GM18858 (cell line): ENCODE results near the gene UACA.
"Not testable (repeated sequence)": the region's sequence is repeated elsewhere in the genome, so short reads cannot be mapped to it uniquely, and the experiment has no call there.

Experiments used
- ATAC-seq: cut with Tn5 transposase; IDR thresholded peaks from one replicate; pipeline ENCODE4 v1.9.1; 2021; ENCODE audit not compliant: unreplicated experiment

Gene UACA

DNA sequence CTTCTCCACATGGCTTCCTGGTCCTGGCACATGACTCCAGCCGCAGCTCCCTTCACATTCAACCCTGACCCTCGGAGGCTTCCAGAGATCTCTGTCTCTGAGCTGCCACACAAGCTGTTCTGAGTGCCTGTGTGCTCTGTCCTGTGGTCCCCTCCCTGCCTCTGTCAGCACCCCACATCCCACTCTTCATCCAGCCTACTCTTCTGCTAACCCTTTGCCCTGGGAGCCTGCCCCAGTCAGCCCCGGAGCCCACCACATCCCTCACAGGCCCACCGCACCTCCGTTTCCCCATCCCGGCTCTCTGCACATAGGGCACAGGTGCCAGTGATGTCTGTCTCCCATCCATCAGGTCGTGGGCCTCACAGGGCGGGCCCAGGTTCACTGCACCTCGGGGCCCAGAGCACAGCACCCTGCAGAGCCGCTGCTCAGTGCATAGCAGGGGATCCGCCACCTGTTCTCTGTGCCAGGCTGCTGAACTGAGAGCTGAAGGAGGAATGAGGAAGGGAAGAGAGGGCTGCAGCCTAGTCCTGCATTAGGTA lies 133.6 kb downstream of the UACA start:
- ATAC-seq = no peak

DNA sequence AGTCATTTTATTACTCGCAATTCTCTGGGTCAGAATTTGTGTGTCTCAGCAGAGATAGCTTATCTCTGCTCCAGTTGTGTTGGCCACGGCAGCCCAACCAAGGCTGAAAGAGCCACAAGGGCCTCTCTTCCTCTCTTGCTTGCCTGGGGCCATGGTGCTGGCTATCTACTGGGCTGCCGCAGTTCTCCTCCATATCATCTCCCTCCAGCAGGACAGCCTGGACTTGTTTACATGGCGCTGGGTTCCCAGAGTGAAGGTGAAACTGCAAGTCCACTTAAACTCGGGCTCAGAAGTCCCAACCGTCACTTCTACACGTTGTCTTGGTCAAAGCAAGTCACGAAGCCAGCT lies 134.8 kb downstream of the UACA start:
- ATAC-seq = no peak

DNA sequence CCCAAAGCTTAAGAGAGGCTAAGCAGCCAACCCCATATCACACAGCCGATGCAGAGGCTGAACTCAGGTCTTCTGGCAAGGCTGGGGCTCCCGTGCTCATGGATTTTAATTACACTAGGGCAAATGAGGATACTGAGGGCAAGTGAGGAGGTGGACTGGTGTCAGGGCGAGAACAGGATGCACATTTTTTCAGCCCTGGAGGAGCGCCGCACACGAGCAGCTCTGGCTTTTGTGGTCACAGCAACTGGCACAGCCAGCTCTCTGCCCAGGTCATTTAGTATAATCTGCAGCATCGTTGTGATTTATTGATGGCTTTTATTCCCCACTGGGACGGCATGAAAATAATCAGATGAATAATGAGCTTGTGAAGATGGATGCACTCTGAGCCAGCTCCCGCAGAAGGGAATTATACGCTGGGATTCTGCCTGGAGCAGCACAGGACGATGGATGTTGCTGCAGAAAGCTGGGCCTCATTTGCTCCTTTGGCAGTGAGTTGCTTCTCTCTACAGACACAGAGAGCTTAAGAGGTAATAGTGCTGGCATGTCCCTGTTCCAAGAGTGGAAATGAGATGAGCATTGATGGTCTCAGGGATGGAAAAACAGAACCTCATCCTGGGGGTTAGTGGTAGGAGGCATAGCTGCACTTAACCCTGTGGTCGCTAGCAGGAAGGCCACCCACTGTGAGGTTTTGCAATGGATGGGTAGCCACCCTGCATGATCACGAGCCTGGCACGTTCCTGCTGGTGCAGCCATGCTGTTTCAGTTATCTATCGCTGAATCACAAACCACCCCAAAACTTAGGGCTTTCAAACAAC lies 135.4 kb downstream of the UACA start:
- no peak for ATAC-seq

DNA sequence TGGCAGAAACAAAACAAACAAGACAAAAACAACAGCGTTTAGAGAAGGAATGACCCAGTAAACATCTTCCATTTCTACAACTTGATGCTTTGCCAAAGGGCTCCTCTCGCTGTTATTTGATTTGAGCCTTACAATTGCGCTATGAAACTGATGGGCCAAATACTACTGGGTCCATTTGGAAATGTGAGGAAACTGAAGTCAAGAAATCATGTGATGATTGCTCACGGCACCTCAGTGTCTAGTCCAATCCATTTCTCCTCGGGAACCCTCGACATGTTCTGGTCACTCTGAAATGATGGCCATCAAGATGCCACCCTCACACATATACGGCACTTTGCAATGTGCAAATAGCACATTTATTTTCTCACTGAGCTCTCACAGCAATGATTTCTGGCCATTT lies 136.0 kb downstream of the UACA start:
- ATAC-seq = no peak

DNA sequence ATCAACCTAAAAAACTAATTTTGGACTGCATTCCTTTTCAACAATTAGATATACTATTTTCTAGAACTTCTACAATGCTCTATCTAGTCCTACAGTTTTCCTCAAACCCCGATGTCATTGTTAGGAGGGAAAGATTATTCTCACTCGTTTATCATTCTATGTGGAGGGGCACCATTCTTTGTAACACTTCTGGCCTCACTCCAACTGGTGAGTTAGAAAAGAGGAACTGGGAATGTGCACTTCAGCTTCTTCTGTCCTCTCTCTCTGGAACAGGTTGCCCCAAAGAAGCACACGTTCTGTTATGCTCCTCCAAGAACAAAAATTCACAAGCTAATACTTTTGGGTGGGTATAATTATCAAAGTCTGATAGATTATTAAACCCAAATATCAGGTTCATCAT lies 137.9 kb downstream of the UACA start:
- no peak for ATAC-seq

DNA sequence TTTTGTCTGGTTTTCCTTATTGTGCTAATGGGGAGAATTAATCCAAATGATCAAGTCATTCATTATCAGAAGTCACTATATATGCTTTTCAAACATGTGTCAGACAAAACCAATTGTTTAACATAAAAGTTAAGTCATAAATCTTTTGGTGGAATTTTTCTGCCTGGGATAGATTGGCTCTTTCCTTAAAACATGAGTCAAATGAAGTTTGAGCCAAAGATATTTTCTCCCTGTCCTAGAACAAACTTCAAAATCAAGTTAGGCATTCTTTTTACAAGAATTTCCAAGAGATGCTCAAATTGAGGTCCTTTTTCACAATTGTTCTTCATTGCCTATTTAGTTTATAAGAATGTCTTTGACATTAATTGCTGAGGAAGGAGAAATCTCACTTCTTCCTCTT lies 138.3 kb downstream of the UACA start:
- ATAC-seq = no peak

DNA sequence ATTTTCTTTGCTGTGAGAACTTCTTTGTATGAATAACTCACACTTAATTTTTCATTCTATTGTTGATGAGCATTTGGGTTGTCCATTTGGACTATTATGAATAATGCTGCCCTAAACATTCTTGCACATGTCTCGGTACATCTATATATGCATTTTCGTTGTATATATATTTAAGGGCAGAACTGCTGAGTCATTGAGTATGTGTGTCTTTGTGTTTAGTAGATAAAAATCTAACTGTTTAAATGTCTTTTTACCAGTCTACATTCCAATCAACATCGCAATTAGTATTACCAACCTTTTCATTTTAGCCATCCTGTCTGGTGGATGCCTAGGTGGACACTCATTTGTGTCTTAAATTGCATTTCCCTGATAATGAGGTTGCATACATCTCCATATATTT lies 144.4 kb downstream of the UACA start:
- no peak for ATAC-seq

DNA sequence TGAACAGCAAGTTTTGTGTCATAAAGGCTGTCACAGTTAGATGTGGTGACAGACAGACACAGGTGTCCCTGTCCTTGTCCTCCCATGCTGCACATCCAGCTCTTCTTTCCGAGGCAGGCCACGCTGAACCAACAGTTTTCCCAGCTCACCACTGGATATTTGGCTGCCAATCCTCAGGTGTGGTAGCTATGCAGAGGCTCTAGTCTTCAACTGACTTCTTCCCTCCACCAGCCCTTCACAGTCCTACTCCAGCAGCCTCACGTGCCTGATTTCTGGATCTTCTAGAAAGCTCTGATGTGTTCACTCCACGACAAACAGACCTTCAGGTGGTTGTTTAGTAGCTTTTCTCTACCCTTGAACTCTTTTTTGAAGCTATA lies 145.5 kb downstream of the UACA start:
- ATAC-seq = no peak

DNA sequence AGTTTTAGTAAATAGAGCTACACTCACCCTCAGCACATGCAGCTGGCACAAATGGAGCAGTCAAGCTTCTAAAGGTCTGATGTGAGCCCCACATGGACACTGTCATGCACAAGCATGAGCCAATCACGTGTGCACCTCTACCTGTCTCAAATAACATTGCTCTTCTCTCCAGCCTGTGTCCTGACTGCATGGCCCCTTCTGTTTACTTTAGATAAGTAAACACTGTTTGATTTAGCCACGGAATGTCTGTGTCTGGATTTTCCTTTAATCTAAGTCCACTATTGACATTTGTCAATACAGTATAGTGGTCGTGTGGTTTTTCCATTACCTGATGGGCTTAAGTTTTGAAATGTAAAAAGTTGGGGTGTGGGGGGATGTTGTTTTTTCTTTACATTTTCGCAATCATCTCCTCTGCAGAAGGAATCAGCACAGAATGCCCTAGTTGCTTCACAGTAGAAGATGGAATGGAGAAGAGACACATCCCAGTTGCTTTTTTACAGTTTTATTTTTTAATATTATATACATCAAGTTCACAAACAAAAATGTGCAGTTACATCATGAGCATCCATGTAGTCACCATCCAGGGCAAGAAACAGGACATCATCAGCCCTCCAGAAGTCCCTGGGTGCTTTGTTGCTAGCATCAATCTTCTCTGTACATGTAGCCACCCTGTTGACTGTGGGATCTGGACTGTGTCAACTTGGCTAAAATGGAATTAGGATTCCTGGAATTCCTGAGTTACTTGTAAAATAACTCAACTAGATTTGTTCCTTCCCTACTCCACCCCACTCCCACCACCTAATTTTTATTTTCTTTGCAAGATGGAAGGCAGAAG lies 146.1 kb downstream of the UACA start:
- ATAC-seq = no peak

DNA sequence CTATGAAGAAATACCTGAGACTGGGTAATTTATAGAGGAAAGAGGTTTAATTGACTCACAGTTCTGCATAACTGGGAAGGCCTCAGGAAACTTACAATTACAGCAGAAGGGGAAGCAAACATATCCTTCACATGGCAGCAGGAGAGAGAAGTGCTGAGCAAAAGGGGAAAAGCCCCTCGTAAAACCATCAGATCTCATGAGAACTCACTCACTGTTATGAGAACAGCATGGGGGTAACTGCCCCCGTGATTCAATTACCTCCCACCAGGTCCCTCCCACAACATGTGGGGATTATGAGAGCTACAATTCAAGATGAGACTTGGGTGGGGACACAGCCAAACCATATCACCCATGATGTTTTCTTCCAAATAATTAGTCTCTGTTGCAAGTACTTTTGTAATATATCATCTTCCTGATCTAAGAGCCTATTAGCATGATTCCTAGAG lies 147.0 kb downstream of the UACA start:
- not testable (repeated sequence) for ATAC-seq

DNA sequence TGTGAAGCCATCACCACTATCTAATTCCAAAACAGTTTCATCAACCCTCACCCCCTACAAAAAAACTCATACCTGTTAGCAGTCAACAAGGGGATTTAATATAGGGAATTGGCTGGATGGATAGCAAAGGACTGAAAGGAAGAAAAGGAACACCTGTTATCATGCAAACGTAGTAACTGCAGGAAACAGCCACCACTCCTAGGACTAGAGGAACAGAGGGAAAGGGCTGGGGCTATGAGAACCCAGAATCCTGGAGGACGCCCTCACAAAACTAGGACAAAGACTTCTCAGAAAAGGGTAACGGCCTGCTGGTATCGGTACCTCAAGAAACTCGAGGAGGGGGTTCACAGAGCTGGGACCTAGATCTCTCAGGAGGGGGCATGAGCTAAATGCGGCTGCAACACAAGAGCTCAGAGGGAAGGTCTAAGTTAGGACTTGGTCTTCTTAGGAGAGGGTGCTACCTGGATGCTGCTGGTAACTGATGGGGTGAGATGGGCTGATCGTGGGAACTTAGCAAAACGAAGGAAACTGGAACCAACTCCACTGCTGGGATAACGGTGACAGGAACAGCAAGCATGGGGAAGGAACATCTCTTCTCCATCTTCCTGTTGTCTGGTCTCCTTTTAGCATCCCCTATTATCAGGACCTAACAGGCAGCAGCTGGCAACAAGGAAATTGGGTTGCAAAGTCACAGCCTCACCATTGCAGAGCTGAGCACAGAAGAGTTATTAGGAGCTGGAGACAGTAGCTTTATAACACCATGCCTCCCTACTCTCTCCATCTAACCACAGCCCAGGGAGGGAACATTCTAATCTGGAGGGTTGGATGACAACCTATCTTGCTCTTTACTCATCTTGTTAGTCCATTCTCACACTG lies 147.7 kb downstream of the UACA start:
- ATAC-seq = no peak

DNA sequence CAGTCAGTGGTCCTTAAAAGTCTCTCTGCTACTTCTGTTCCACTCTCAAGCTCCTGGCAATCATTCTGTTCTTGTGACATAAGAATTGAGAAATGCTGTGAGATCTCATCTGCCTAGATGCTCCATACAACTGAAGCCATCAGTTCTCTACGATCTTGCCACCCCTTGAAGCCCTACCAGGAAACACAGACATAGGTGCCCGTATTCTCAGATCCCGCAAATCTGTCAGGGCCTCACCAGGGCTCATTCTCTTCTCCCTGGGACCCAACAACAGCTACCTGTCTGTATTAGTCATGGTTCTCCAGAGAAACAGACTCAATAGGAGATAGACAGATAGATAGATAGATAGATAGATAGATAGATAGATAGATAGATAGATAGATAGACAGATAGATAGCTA lies 149.1 kb downstream of the UACA start:
- no peak for ATAC-seq

DNA sequence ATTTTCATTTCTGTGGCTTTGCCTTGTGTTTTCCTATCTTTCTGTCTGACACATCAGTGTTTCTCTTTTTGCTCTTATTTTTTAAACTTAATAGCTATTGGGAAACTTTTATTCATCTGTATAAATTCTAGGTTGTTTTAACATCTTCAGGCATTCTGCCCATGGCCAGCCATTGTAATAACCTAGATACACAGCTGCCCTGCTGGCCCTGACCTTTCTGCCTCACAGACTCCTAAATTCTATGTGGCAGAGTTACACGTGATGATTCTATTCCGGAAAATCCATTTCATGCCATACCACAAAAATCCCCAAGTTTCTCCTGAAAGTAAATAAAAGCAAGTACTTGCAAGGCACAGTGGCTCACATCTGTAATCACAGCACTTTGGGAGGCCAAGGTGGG lies 150.1 kb downstream of the UACA start:
- ATAC-seq = no peak

DNA sequence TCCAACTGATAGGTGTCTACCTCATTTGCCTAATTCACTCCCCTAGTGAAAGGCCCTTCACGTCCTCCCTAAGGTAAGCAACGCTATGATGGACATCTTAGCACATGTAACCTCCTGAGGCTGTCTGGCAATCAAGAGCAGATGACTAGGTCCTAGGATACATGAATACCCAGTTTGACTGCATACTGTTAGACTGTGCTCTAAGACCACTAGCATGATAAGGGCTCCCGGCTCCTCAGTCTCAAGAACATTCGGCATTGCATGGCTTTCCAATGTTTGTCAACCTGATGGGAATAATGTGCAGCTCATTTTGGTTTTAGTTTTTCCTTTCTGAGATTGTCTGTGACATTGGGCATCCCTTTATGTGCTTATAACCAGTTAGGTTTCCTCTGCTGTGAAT lies 152.1 kb downstream of the UACA start:
- ATAC-seq = no peak

DNA sequence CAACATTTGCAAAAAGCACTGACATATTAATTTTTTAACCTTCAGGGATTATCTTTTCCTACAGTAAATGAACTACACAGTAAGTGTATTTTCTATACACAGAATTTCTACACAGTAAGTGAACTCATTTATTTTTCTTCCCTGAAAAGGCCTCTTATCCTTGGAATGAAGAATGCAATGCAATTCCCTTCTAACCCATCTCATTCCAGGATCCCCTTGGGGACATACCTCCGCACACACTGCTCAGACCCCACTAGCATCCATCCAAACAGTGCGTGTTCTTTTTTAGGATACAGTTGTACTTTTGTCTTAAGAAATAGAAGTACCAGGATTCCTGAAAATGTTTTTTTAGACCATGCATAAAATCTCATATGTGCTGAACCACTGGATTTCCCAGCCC lies 152.8 kb downstream of the UACA start:
- ATAC-seq = no peak

DNA sequence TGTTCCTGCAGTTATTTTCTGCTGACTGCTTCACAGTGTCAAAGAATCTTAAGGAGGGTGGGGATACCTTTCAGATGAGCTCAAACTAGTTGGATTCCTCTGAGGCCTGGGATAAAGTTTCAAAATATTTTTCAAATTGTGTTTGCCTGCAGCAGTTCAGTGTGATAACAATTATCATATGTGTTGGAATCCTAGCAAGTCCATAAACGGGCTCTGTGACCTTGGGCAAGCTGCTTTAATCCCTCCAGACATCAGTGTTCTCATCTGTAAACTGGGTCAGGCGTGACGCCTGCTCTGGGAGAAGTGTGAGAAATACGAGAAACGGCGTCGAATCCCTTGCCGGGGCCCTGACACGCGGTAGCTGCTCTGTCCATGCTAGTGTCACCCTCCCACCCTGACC lies 153.5 kb downstream of the UACA start:
- ATAC-seq = no peak

DNA sequence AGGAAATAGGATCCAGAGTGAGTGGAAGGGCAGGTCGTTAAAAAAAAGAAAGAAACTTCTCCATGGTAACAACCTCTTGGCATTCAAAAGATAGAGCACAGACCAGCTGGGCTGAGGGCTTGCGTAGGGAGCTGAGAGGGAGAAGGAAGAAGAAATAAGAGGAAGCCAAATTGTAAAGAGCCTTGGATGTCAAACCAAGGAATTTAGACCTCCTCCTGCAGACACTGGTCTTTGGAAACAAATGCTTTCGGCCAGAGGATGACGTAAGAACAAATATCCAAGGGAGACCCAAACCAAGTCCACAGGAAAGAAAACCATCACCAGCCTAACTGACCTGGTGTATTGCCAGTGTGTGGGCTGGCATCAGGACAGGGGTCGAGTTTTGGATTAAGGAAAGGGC lies 155.2 kb downstream of the UACA start:
- no peak for ATAC-seq

DNA sequence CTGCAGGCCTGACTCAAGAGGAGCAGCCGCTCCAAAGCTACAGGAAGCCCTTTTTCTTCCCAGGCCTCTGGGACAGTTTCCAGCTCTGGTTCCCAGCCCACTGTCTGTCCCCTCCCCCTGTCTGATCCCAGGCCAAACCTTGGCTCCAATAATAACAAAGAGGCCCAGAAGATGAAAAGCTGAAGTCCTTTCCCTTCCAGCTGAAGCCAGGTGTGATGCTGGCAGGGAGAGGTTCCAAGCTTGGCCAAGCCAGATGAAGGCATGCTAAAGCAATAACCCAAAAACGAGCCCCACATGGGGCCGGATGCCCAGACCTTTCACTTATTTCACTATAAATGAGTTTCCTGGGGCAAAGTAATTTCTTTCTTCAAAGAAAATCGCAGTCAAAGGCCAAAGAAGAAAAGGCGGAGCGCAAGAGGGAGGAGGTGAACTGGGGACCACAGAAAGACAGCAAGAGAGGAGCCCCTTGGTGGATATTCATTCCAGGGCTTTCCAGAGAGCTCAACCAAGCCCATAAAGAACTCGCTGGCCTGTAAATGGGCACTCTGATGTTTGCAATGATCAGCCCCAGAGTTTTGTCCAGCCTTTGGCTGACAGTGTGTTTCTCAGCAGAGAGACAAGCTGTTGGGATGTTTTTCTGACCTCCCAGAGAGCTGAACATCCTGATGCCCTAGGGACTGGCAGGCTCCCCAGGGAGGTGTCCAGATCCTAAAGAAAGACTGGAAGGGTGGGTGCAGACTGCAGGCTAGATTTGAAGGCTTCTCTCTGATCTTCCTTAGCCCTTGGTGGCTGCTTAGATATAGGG lies 157.6 kb downstream of the UACA start:
- ATAC-seq = no peak

DNA sequence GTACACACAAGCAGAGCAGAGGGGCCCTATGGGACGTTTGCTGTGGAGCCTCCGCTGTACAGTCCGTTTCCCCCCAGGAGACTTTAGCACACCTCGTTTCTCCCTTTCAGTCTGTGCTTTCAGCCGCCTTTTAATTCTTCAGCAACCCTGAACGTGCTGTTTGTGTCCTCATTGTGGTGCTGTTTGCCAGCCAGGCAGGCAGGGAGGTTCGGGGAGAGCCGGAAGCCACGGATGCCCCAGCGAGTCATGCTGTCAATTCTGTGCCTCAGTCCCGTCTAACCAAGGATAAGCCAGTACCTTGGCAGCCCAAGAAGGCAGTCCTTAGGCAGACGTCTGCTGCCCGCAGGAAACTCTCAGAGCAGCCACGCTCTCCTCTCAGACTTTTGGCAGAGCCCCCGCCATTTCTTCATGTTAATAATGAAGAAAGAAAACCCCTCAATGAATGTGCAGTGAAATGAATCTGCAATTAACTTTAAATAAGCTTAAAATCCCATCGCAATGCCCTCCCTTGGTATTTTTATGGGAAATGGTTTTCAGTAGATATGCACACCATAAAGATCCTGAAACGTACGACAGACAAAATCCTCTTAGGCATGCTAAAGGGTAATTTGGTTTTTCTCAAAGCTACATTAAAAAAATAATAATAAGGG lies 158.6 kb downstream of the UACA start:
- no peak for ATAC-seq
